Measurements from ENCODE around the gene NAPEPLD.
"Not testable (repeated sequence)": the region's sequence is repeated elsewhere in the genome, so short reads cannot be mapped to it uniquely, and the experiment has no call there.

Gene NAPEPLD

GRCh38 chr7:103094102-103094501 lies 54.8 kb downstream of the NAPEPLD start (continued):
- TF ChIP-seq KLF16 (tag by site-specific recombination; IDR thresholded peaks at IDR 0.05), result no peak
- no peak for TF ChIP-seq ZNF350 (tag by site-specific recombination; IDR thresholded peaks at IDR 0.05)
- no peak for TF ChIP-seq FEZF1 (tag by site-specific recombination; IDR thresholded peaks at IDR 0.05)
- TF ChIP-seq ZIC2 (tag by site-specific recombination; IDR thresholded peaks at IDR 0.05), result no peak
- no peak for TF ChIP-seq ZNF792 (tag by site-specific recombination; IDR thresholded peaks at IDR 0.05)

DNA sequence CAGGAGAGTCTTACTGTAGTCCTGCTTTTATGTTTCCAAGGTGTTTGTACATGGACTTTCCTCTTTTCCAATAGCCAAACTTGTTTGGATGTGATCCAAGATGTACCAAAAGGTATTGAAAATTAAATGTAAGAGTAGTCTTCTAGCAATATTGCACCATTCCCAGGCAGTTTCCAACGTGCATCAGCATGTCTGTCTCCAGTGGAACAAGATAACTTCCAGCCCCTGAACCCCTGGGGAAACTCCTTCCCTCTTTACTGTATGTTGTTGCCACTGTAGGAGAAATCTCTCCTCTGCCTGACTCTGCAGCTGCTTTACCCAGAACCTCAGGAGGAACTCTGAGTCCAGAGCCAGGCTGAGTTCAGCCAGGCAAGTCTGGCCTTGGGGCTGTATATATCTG lies 55.5 kb downstream of the NAPEPLD start:
- Histone ChIP-seq H3K9me3 (ENCODE audit: control insufficient read depth, insufficient read depth, low read depth, low read length) (no peaks in the 10 kb centered on the region), H3K4me3 (ENCODE audit: low read depth, low read length) (no peak overlapping the region), H3K36me3 (ENCODE audit: control insufficient read depth in 2 of 2, insufficient read depth in 1 of 2, low read length in 2 of 2) (peaks cover 4 to 35% of the 10 kb centered on the region in 2 experiments), H3K4me1 (ENCODE audit: control insufficient read depth, insufficient read depth, low read length) (no peaks in the 10 kb centered on the region), H3K27ac (ENCODE audit: extremely low read depth, low read depth, low read length) (no peak overlapping the region)
- POLR2A ChIA-PET, result interaction anchor here (1.2 kb wide), 1 partner anchor 19 kb away, joined by 3 read pairs; the partner anchor contains the start of genes ARMC10 and FBXL13
- CTCF ChIA-PET, result interaction anchor here (0.5 kb wide), 1 partner anchor 52 kb away, joined by 3 read pairs; no protein-coding TSS in a partner anchor
- TF ChIP-seq EGR2 (tag by site-specific recombination; IDR thresholded peaks at IDR 0.05; ENCODE audit: low read depth) (no peak), ZFP3 (tag by site-specific recombination; IDR thresholded peaks at IDR 0.05; ENCODE audit: low read depth) (no peak)

DNA sequence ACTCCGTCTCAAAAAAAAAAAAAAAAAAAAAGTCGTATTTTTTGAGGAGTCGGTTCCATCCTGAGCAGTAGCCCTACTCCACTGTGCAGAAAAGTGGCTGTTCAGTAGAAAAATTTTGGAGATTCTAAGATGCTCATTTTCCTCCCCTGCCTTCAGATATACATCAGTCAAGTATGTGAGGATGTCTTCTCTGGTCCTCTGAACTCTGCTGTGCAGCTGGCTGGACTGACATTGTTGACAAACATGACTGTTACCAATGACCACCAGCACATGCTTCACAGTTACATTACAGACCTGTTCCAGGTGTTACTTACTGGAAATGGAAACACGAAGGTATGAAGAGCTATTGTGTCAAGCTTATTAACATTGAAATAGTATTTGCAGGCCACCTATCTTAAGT lies 56.6 kb downstream of the NAPEPLD start:
- H3K36me3 ChIP-seq (ENCODE audit: control insufficient read depth in 2 of 2, insufficient read depth in 1 of 2, low read length in 2 of 2), result peaks cover 10 to 38% of the 10 kb centered on the region in 2 experiments
- not testable (repeated sequence) for H3K4me1 ChIP-seq (ENCODE audit: control insufficient read depth, insufficient read depth, low read length); H3K27ac ChIP-seq (ENCODE audit: extremely low read depth, low read depth, low read length); H3K9me3 ChIP-seq (ENCODE audit: control insufficient read depth, insufficient read depth, low read depth, low read length); H3K4me3 ChIP-seq (ENCODE audit: low read depth, low read length)
- CTCF ChIA-PET, result interaction anchor here (0.8 kb wide), 2 partner anchors 9 to 17 kb away, joined by 4 read pairs; no protein-coding TSS in a partner anchor
- POLR2A ChIA-PET, result interaction anchor here (1.2 kb wide), 1 partner anchor 17 kb away, joined by 3 read pairs; the partner anchor contains the start of genes ARMC10 and FBXL13

DNA sequence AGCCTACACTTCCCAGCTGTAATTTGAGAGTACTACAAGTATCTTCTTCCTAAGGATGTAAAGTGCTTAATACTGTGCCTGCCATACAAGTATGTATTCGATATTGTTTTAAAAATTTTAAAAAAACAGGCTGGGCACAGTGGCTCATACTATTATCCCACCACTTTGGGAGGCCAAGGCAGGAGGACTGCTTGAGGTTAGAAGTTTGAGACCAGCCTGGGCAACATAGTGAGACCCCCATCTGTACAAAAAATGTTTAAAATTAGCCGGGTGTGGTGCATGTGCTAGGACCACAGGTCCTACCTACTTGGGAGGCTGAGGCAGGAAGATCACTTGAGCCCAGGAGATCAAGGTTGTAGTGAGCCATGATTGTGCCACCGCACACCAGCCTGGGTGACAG lies 65.7 kb downstream of the NAPEPLD start:
- TF ChIP-seq ZNF121 (tag by site-specific recombination; IDR thresholded peaks at IDR 0.05) (peak; percentile 52; the same call in 1 of the 2 replicates), ZNF623 (tag by site-specific recombination; IDR thresholded peaks at IDR 0.05) (no peak), BCL6B (tag by site-specific recombination; IDR thresholded peaks at IDR 0.05) (no peak), ZNF664 (tag by site-specific recombination; IDR thresholded peaks at IDR 0.05) (no peak), YY1 (tag by site-specific recombination; IDR thresholded peaks at IDR 0.05) (no peak)
- CTCF ChIA-PET, result interaction anchor here (1.0 kb wide), 1 partner anchor 10 kb away, joined by 4 read pairs; no protein-coding TSS in a partner anchor
- Histone ChIP-seq H3K4me3 (ENCODE audit: low read depth, low read length) (no peak overlapping the region), H3K4me1 (ENCODE audit: control insufficient read depth, insufficient read depth, low read length) (no peaks in the 10 kb centered on the region), H3K36me3 (ENCODE audit: control insufficient read depth in 2 of 2, insufficient read depth in 1 of 2, low read length in 2 of 2) (peaks cover 15 to 40% of the 10 kb centered on the region in 2 experiments), H3K27ac (ENCODE audit: extremely low read depth, low read depth, low read length) (no peak overlapping the region), H3K9me3 (ENCODE audit: control insufficient read depth, insufficient read depth, low read depth, low read length) (no peaks in the 10 kb centered on the region)
- POLR2A ChIA-PET, result no interaction called here

DNA sequence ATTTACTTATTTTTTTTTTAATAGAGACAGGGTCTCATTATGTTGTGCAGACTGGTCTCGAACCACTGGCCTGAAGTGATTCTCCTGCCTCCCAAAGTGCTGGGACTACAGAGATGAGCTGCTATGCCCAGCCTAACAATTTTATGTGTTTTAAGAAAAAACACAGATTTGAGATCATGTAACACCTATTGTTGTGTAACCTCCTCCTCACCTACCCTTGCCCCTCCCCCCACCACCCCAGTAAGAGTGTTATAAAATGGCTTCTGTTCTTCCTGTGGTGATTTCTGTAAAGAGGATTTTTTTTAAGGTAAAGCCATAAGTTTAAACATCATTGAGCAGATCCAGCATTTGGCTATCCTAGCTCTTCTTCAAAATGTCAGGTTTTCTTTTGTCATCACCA lies 66.4 kb downstream of the NAPEPLD start:
- Histone ChIP-seq H3K36me3 (ENCODE audit: control insufficient read depth in 2 of 2, insufficient read depth in 1 of 2, low read length in 2 of 2) (peaks cover 11 to 34% of the 10 kb centered on the region in 2 experiments), H3K9me3 (ENCODE audit: control insufficient read depth, insufficient read depth, low read depth, low read length) (no peaks in the 10 kb centered on the region), H3K4me3 (ENCODE audit: low read depth, low read length) (no peak overlapping the region), H3K27ac (ENCODE audit: extremely low read depth, low read depth, low read length) (no peak overlapping the region), H3K4me1 (ENCODE audit: control insufficient read depth, insufficient read depth, low read length) (no peaks in the 10 kb centered on the region)
- ChIA-PET POLR2A (no interaction called here), CTCF (no interaction called here)
- TF ChIP-seq ZNF23 (tag by site-specific recombination; IDR thresholded peaks at IDR 0.05; ENCODE audit: borderline replicate concordance), result no peak
- no peak for TF ChIP-seq KLF17 (tag by site-specific recombination; IDR thresholded peaks at IDR 0.05)
- TF ChIP-seq, protein P1, sequence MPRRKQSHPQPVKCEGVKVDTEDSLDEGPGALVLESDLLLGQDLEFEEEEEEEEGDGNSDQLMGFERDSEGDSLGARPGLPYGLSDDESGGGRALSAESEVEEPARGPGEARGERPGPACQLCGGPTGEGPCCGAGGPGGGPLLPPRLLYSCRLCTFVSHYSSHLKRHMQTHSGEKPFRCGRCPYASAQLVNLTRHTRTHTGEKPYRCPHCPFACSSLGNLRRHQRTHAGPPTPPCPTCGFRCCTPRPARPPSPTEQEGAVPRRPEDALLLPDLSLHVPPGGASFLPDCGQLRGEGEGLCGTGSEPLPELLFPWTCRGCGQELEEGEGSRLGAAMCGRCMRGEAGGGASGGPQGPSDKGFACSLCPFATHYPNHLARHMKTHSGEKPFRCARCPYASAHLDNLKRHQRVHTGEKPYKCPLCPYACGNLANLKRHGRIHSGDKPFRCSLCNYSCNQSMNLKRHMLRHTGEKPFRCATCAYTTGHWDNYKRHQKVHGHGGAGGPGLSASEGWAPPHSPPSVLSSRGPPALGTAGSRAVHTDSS (tag by site-specific recombination; IDR thresholded peaks at IDR 0.05), result no peak
- no peak for TF ChIP-seq ZNF768 (tag by site-specific recombination; IDR thresholded peaks at IDR 0.05)
- no peak for TF ChIP-seq ZNF202 (tag by site-specific recombination; IDR thresholded peaks at IDR 0.05; ENCODE audit: borderline replicate concordance)
- no peak for TF ChIP-seq ZNF701 (tag by site-specific recombination; IDR thresholded peaks at IDR 0.05)
- TF ChIP-seq, protein P2, sequence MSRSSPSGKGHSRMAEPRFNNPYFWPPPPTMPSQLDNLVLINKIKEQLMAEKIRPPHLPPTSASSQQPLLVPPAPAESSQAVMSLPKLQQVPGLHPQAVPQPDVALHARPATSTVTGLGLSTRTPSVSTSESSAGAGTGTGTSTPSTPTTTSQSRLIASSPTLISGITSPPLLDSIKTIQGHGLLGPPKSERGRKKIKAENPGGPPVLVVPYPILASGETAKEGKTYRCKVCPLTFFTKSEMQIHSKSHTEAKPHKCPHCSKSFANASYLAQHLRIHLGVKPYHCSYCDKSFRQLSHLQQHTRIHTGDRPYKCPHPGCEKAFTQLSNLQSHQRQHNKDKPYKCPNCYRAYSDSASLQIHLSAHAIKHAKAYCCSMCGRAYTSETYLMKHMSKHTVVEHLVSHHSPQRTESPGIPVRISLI (tag by site-specific recombination; IDR thresholded peaks at IDR 0.05), result no peak
- TF ChIP-seq PRDM4 (tag by site-specific recombination; IDR thresholded peaks at IDR 0.05), result no peak

Data from HEK293 (cell line).